ENCODE data around the gene PALLD. TPM values are rescaled to one million over a fixed set of nuclear protein-coding genes. Genes with fewer than 3 reads are reported as not detected.

The PALLD gene
- polyA plus RNA-seq, 1 donor (not counting 4 experiments of a cell fraction or from before 2014, with no cell fraction given), result 136 TPM

DNA sequence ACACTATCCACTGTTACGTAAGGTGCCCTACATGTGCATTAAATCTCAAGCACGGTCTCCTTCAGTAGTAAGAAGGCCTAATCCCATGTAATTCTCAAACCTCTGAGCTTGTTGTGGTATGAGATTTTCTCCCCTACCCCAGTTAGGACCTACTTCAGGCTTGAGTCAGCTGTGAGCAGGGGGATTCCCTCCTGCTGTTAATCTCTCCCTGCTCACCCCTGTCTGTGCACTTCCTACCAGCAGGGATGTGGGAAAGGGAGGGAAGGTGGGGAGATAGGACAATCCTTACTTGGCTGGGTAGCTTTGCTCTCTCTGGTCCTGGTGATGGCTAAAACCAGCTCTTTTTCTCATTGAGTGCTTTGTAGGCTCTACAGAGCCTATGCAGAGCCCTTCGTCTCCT lies 60.8 kb downstream of the PALLD start:
- dilution Hi-C loops (cut with MboI; ENCODE audit: extremely low pct_ligation_motif_present, low sequenced_read_pairs), result no loop called here
- no peaks in the 10 kb centered on the region for H3K9me1 ChIP-seq (ENCODE audit: control insufficient read depth, extremely low read depth, insufficient read depth, low read length)
- H3K4me2 ChIP-seq (ENCODE audit: control insufficient read depth, extremely low read depth, insufficient read depth, low read depth, low read length), result no peak overlapping the region
- H2AFZ ChIP-seq (ENCODE audit: control insufficient read depth, low read length), result no peak overlapping the region
- no peak overlapping the region for H3K9ac ChIP-seq (ENCODE audit: control insufficient read depth, extremely low read depth, insufficient read depth, low read length)
- H3K27me3 ChIP-seq (ENCODE audit: control insufficient read depth, extremely low read depth, insufficient read depth, low read length), result no peaks in the 10 kb centered on the region
- H4K20me1 ChIP-seq (ENCODE audit: control insufficient read depth, extremely low read depth, insufficient read depth, low read length), result no peaks in the 10 kb centered on the region
- peaks cover 35% of the 10 kb centered on the region for H3K4me1 ChIP-seq (ENCODE audit: control insufficient read depth, extremely low read depth, insufficient read depth, low read length)
- DNase-seq (ENCODE audit: low read depth, low spot score) (no peak), FAIRE-seq (no peak)
- TF ChIP-seq, protein P1, sequence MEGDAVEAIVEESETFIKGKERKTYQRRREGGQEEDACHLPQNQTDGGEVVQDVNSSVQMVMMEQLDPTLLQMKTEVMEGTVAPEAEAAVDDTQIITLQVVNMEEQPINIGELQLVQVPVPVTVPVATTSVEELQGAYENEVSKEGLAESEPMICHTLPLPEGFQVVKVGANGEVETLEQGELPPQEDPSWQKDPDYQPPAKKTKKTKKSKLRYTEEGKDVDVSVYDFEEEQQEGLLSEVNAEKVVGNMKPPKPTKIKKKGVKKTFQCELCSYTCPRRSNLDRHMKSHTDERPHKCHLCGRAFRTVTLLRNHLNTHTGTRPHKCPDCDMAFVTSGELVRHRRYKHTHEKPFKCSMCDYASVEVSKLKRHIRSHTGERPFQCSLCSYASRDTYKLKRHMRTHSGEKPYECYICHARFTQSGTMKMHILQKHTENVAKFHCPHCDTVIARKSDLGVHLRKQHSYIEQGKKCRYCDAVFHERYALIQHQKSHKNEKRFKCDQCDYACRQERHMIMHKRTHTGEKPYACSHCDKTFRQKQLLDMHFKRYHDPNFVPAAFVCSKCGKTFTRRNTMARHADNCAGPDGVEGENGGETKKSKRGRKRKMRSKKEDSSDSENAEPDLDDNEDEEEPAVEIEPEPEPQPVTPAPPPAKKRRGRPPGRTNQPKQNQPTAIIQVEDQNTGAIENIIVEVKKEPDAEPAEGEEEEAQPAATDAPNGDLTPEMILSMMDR (optimal IDR thresholded peaks at IDR 0.05 in 1 of 3, IDR thresholded peaks at IDR 0.05 in 1 of 3, conservative IDR thresholded peaks at IDR 0.05 in 1 of 3; ENCODE audit: extremely low read depth in 1 of 3, insufficient read depth in 2 of 3, low read length in 3 of 3), result no peak
- TF ChIP-seq EZH2 (IDR thresholded peaks at IDR 0.05; ENCODE audit: low read length), result no peak
- H3K79me2 ChIP-seq (ENCODE audit: control insufficient read depth, insufficient read depth, low read length), result no peaks in the 10 kb centered on the region
- no peaks in the 10 kb centered on the region for H3K36me3 ChIP-seq (ENCODE audit: control insufficient read depth in 2 of 2, extremely low read depth in 1 of 2, insufficient read depth in 2 of 2, low read length in 2 of 2)
- no peak overlapping the region for H3K27ac ChIP-seq (ENCODE audit: control insufficient read depth, insufficient read depth, low read length)
- no peaks in the 10 kb centered on the region for H3K9me3 ChIP-seq (ENCODE audit: control insufficient read depth, low read depth, low read length)
- H3K4me3 ChIP-seq (ENCODE audit: control insufficient read depth in 2 of 3, extremely low read depth in 1 of 3, insufficient read depth in 2 of 3, low read depth in 1 of 3, low read length in 3 of 3), result no peak overlapping the region

GRCh38 chr4:168558599-168558998 lies 61.7 kb downstream of the PALLD start:
- peak; percentile 48 for DNase-seq (ENCODE audit: low read depth, low spot score)
- no peak for TF ChIP-seq EZH2 (IDR thresholded peaks at IDR 0.05; ENCODE audit: low read length)
- TF ChIP-seq, protein P1 (optimal IDR thresholded peaks at IDR 0.05 in 1 of 3, IDR thresholded peaks at IDR 0.05 in 1 of 3, conservative IDR thresholded peaks at IDR 0.05 in 1 of 3; ENCODE audit: extremely low read depth in 1 of 3, insufficient read depth in 2 of 3, low read length in 3 of 3), result no peak
- no peaks in the 10 kb centered on the region for H4K20me1 ChIP-seq (ENCODE audit: control insufficient read depth, extremely low read depth, insufficient read depth, low read length)
- no peak overlapping the region for H3K9ac ChIP-seq (ENCODE audit: control insufficient read depth, extremely low read depth, insufficient read depth, low read length)
- FAIRE-seq, result peak; percentile 88
- no peaks in the 10 kb centered on the region for H3K9me1 ChIP-seq (ENCODE audit: control insufficient read depth, extremely low read depth, insufficient read depth, low read length)
- H3K79me2 ChIP-seq (ENCODE audit: control insufficient read depth, insufficient read depth, low read length), result no peaks in the 10 kb centered on the region
- no peaks in the 10 kb centered on the region for H3K27me3 ChIP-seq (ENCODE audit: control insufficient read depth, extremely low read depth, insufficient read depth, low read length)
- no peak overlapping the region for H3K27ac ChIP-seq (ENCODE audit: control insufficient read depth, insufficient read depth, low read length)
- H3K4me2 ChIP-seq (ENCODE audit: control insufficient read depth, extremely low read depth, insufficient read depth, low read depth, low read length), result peak overlapping the region; percentile 19
- peak overlapping the region; percentile 36 for H2AFZ ChIP-seq (ENCODE audit: control insufficient read depth, low read length)
- dilution Hi-C loops (cut with MboI; ENCODE audit: extremely low pct_ligation_motif_present, low sequenced_read_pairs), result no loop called here
- H3K4me1 ChIP-seq (ENCODE audit: control insufficient read depth, extremely low read depth, insufficient read depth, low read length), result peaks cover 35% of the 10 kb centered on the region
- no peaks in the 10 kb centered on the region for H3K9me3 ChIP-seq (ENCODE audit: control insufficient read depth, low read depth, low read length)
- H3K36me3 ChIP-seq (ENCODE audit: control insufficient read depth in 2 of 2, extremely low read depth in 1 of 2, insufficient read depth in 2 of 2, low read length in 2 of 2), result no peaks in the 10 kb centered on the region
- no peak overlapping the region for H3K4me3 ChIP-seq (ENCODE audit: control insufficient read depth in 2 of 3, extremely low read depth in 1 of 3, insufficient read depth in 2 of 3, low read depth in 1 of 3, low read length in 3 of 3)

Measured in keratinocyte (primary cell).